Measurements from ENCODE around the gene ATG2B. TPM values are rescaled to one million over a fixed set of nuclear protein-coding genes. Genes with fewer than 3 reads are reported as not detected.

Gene ATG2B
- total and polyA plus RNA-seq, 2 donors (not counting 1 experiment from before 2014, with no cell fraction given) = 8.1 to 39.6 TPM

- Histone ChIP-seq H3K79me2 (ENCODE audit: control insufficient read depth, insufficient read depth, low read length) (no peaks in the 10 kb centered on the region), H3K9me3 (ENCODE audit: control extremely low read depth in 1 of 3, control insufficient read depth in 2 of 3, insufficient read depth in 1 of 3, low read length in 2 of 3) (peaks cover 0 to 16% (median 0%) of the 10 kb centered on the region in 3 donors), H3K4me1 (ENCODE audit: control insufficient read depth in 2 of 2, insufficient read depth in 2 of 2, low read length in 2 of 2) (no peaks in the 10 kb centered on the region), H3K36me3 (replicated peaks in 1 of 2; ENCODE audit: control extremely low read depth in 1 of 2, control insufficient read depth in 1 of 2, extremely low read depth in 1 of 2, insufficient read depth in 2 of 2, low read length in 1 of 2) (no peaks in the 10 kb centered on the region), H2AFZ (ENCODE audit: insufficient read depth, low read depth, low read length, poor library complexity, severe bottlenecking) (no peak overlapping the region), H3K27ac (ENCODE audit: low read length in 2 of 2) (no peak overlapping the region), H3K9ac (ENCODE audit: low read length) (no peak overlapping the region), H4K20me1 (ENCODE audit: control insufficient read depth, insufficient read depth, low read length, poor library complexity, severe bottlenecking) (no peaks in the 10 kb centered on the region), H3K4me2 (replicated peaks; ENCODE audit: low read depth, low read length, poor library complexity, severe bottlenecking) (no peak overlapping the region), H3K4me3 (ENCODE audit: control extremely low read depth in 1 of 5, extremely low read depth in 1 of 5, insufficient read depth in 1 of 5, low read depth in 2 of 5, low read length in 4 of 5) (no peak overlapping the region), H3K27me3 (replicated peaks in 1 of 4; ENCODE audit: control extremely low read depth in 1 of 4, control insufficient read depth in 3 of 4, insufficient read depth in 4 of 4, low read length in 3 of 4) (peaks cover 0 to 2% (median 0%) of the 10 kb centered on the region in 4 experiments)
- intact Hi-C loops (cut with micrococcal nuclease) = no loop called here
- DNase-seq = no peak
- no peaks in the 10 kb centered on the region for H3K4me1 Mint-ChIP-seq
- 93% methylated on average over 2 of the region's 4 CpGs for WGBS (ENCODE audit: insufficient coverage)
- no peak overlapping the region for H3K4me3 Mint-ChIP-seq
- no peak overlapping the region for H3K27ac Mint-ChIP-seq
- no peak for ATAC-seq (ENCODE audit: low read depth)
- ChIA-PET CTCF (no interaction called here), POLR2A (no interaction called here)
- peaks cover 8% of the 10 kb centered on the region for H3K9me3 Mint-ChIP-seq (ENCODE audit: insufficient read depth)
- peaks cover 6% of the 10 kb centered on the region for H3K27me3 Mint-ChIP-seq
- TF ChIP-seq CTCF (IDR thresholded peaks at IDR 0.05) (no peak), EZH2 (IDR thresholded peaks at IDR 0.05; ENCODE audit: borderline replicate concordance, insufficient read depth, low read depth, low read length, poor library complexity, severe bottlenecking) (no peak)
Measured at GRCh38 chr14:96231056-96231455, 132.1 kb downstream of the ATG2B start.

- Histone ChIP-seq H3K4me2 (replicated peaks; ENCODE audit: low read depth, low read length, poor library complexity, severe bottlenecking) (no peak overlapping the region), H3K4me3 (ENCODE audit: control extremely low read depth in 1 of 5, extremely low read depth in 1 of 5, insufficient read depth in 1 of 5, low read depth in 2 of 5, low read length in 4 of 5) (no peak overlapping the region), H3K9ac (ENCODE audit: low read length) (no peak overlapping the region), H3K4me1 (ENCODE audit: control insufficient read depth in 2 of 2, insufficient read depth in 2 of 2, low read length in 2 of 2) (no peaks in the 10 kb centered on the region), H3K27me3 (replicated peaks in 1 of 4; ENCODE audit: control extremely low read depth in 1 of 4, control insufficient read depth in 3 of 4, insufficient read depth in 4 of 4, low read length in 3 of 4) (peaks cover 0 to 2% (median 0%) of the 10 kb centered on the region in 4 experiments), H3K27ac (ENCODE audit: low read length in 2 of 2) (no peak overlapping the region), H4K20me1 (ENCODE audit: control insufficient read depth, insufficient read depth, low read length, poor library complexity, severe bottlenecking) (no peaks in the 10 kb centered on the region), H3K9me3 (ENCODE audit: control extremely low read depth in 1 of 3, control insufficient read depth in 2 of 3, insufficient read depth in 1 of 3, low read length in 2 of 3) (peaks cover 0 to 16% (median 0%) of the 10 kb centered on the region in 3 donors), H2AFZ (ENCODE audit: insufficient read depth, low read depth, low read length, poor library complexity, severe bottlenecking) (no peak overlapping the region), H3K79me2 (ENCODE audit: control insufficient read depth, insufficient read depth, low read length) (no peaks in the 10 kb centered on the region), H3K36me3 (replicated peaks in 1 of 2; ENCODE audit: control extremely low read depth in 1 of 2, control insufficient read depth in 1 of 2, extremely low read depth in 1 of 2, insufficient read depth in 2 of 2, low read length in 1 of 2) (no peaks in the 10 kb centered on the region)
- intact Hi-C loops (cut with micrococcal nuclease) = no loop called here
- POLR2A ChIA-PET = no interaction called here
- Mint-ChIP-seq H3K4me1 (no peaks in the 10 kb centered on the region), H3K27ac (no peak overlapping the region), H3K4me3 (no peak overlapping the region), H3K27me3 (peaks cover 3% of the 10 kb centered on the region), H3K9me3 (ENCODE audit: insufficient read depth) (peaks cover 8% of the 10 kb centered on the region)
- TF ChIP-seq EZH2 (IDR thresholded peaks at IDR 0.05; ENCODE audit: borderline replicate concordance, insufficient read depth, low read depth, low read length, poor library complexity, severe bottlenecking) (no peak), CTCF (IDR thresholded peaks at IDR 0.05) (no peak)
- WGBS (ENCODE audit: insufficient coverage) = 97% methylated on average over 6 of the region's 6 CpGs
- ATAC-seq (ENCODE audit: low read depth) = no peak
- CTCF ChIA-PET = no interaction called here
- no peak for DNase-seq
Measured at GRCh38 chr14:96229315-96229714, 133.8 kb downstream of the ATG2B start.

Small RNA genes within 50 kb of the gene (small RNA-seq; reads per million reads assigned to genes)
- 0.57 reads per million for gene RNU2-33P (ENCODE audit: insufficient read length, low read depth, low replicate concordance)

Other genes starting within 250 kb of the ATG2B start
- not detected in 2 replicates for gene BDKRB2, start 158.5 kb downstream of the ATG2B start, total RNA-seq
- gene BDKRB2, start 158.5 kb downstream of the ATG2B start, polyA plus RNA-seq = 0.03 TPM in 1 of 2 replicates, not detected in the other
- gene BDKRB1, start 107.1 kb downstream of the ATG2B start, total RNA-seq = not detected in 2 replicates
- gene BDKRB1, start 107.1 kb downstream of the ATG2B start, polyA plus RNA-seq = not detected in 2 replicates
- 14.9 and 15.8 TPM in 2 replicates for gene GSKIP, start 185 bp upstream of the ATG2B start, total RNA-seq
- 5.7 and 6.2 TPM in 2 replicates for gene GSKIP, start 185 bp upstream of the ATG2B start, polyA plus RNA-seq
- 0.73 and 1.4 TPM in 2 replicates for gene AK7, start 28.8 kb upstream of the ATG2B start, total RNA-seq
- 0.34 TPM in 1 of 2 replicates, not detected in the other for gene AK7, start 28.8 kb upstream of the ATG2B start, polyA plus RNA-seq
- 323 and 324 TPM in 2 replicates for gene PAPOLA, start 139.0 kb upstream of the ATG2B start, total RNA-seq
- 104 and 125 TPM in 2 replicates for gene PAPOLA, start 139.0 kb upstream of the ATG2B start, polyA plus RNA-seq